Measurements from ENCODE around the gene ZNF235.
"Not testable (repeated sequence)": the region's sequence is repeated elsewhere in the genome, so short reads cannot be mapped to it uniquely, and the experiment has no call there.

ZNF235 gene

DNA sequence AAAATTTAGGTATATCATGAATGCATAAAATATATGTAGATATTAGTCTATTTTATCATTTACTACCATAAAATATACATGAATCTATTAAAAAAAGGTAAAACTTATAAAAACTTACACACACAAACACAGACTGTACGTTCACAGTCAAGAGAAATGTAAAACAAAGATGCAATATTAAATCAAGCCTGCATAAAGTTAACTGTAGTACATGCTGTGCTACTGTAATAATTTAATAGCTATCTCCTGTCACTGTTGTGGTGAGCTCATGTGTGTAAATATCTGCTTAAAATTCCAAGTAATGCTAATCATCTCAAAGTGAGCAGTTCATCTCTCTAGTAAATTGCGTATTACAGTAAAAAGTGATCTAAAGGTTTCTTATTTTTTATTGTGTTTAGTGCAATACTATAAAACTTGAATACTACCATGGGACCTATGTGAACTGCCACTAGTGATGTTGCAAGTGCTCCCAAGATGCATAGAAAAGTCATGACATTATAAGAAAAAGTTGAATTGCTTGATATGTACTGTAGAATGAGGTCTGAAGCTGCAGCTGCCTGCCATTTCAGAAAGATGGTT is 45.9 kb downstream of the ZNF235 start:
- TF ChIP-seq, protein P1, sequence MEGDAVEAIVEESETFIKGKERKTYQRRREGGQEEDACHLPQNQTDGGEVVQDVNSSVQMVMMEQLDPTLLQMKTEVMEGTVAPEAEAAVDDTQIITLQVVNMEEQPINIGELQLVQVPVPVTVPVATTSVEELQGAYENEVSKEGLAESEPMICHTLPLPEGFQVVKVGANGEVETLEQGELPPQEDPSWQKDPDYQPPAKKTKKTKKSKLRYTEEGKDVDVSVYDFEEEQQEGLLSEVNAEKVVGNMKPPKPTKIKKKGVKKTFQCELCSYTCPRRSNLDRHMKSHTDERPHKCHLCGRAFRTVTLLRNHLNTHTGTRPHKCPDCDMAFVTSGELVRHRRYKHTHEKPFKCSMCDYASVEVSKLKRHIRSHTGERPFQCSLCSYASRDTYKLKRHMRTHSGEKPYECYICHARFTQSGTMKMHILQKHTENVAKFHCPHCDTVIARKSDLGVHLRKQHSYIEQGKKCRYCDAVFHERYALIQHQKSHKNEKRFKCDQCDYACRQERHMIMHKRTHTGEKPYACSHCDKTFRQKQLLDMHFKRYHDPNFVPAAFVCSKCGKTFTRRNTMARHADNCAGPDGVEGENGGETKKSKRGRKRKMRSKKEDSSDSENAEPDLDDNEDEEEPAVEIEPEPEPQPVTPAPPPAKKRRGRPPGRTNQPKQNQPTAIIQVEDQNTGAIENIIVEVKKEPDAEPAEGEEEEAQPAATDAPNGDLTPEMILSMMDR (IDR thresholded peaks at IDR 0.05; ENCODE audit: low read depth, low read length, missing control alignments), result no peak
- DNase-seq (ENCODE audit: low read depth), result no peak
- no peak overlapping the region for H3K4me3 ChIP-seq (ENCODE audit: low read depth, low read length)

DNA sequence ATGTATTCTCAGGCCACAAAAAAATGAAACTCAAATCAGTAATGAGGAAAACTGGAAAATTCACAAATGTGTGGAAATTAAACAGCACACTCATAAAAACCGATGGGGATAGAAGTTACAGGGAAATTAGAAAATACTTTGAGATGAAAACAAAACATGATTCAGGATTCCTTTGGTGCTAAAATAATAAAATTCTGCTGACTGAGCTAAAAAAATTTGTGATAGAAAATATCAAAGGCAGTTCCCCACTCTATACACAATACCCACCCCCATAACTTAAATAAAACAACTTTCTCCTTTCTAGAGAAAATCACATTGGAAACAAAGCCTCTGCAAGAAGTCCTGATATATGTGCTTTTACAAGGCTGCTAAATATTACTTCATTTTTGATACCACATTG is 46.7 kb downstream of the ZNF235 start:
- no peak for DNase-seq (ENCODE audit: low read depth)
- TF ChIP-seq, protein P1 (IDR thresholded peaks at IDR 0.05; ENCODE audit: low read depth, low read length, missing control alignments), result no peak
- no peak overlapping the region for H3K4me3 ChIP-seq (ENCODE audit: low read depth, low read length)

DNA sequence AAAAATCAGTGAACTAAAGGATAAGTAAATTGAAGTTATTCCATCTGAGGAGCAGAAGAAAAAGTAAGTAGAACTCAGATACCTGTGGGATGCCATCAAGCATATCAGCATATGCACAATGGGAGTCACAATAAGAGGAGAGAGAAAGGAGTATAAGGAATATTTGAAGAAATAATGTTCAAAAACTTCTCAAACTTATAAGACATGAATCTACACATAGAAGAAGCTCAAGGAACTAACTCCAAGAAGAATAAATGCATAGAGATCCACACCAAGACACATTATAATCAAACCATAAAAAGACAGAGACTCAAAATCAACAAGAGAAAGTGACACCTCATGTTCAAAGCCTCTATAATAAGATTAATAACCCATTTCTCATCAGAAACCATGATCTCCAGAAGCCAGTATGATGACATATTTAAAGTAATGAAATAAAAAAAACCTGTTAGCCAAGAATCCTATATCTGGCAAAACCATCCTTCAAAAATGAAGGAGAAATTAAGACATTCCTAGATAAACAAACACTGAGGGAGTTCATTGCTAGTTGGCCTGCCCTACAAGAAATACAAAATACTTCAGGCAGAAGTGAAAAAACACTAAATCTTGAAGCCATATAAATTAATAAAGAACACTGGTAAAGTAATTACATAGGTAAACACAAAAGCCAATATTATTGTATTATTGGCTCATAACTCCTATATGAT is 49.0 kb downstream of the ZNF235 start:
- no peak overlapping the region for H3K4me3 ChIP-seq (ENCODE audit: low read depth, low read length)
- no peak for DNase-seq (ENCODE audit: low read depth)
- TF ChIP-seq, protein P1 (IDR thresholded peaks at IDR 0.05; ENCODE audit: low read depth, low read length, missing control alignments), result no peak

DNA sequence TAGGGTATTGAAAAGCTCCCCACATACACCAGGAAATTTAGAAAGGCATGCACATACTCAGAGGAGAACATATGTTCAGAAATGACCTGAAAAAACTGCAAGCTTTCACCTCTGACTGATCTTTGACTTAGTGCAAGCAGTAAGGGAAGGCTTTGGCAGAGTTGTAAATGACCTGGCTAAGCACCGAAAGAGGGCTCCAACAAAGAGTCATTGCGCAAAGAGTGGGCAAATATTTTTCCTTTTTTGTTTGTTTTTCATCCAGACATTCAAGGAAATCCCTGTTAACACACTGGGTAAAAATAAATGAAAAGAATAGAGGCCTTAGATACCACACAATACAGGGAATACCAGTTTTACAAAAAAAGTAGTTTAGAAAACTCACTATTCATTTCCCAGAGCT is 50.3 kb downstream of the ZNF235 start:
- DNase-seq (ENCODE audit: low read depth), result no peak
- TF ChIP-seq, protein P1 (IDR thresholded peaks at IDR 0.05; ENCODE audit: low read depth, low read length, missing control alignments), result no peak
- H3K4me3 ChIP-seq (ENCODE audit: low read depth, low read length), result no peak overlapping the region

DNA sequence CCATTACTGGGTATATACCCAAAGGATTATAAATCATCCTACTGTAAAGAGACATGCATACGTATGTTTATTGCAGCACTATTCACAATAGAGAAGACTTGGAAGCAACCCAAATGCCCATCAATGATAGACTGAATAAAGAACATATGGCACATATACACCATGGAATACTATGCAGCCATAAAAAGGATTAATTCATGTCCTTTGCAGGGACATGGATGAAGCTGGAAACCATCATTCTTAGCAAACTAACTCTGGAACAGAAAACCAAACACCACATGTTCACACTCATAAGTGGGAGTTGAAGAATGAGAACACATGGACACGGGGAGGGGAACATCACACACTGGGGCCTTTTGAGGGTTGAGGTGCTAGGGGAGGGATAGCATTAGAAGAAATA is 51.4 kb downstream of the ZNF235 start:
- H3K4me3 ChIP-seq (ENCODE audit: low read depth, low read length); DNase-seq (ENCODE audit: low read depth): not testable (repeated sequence)

DNA sequence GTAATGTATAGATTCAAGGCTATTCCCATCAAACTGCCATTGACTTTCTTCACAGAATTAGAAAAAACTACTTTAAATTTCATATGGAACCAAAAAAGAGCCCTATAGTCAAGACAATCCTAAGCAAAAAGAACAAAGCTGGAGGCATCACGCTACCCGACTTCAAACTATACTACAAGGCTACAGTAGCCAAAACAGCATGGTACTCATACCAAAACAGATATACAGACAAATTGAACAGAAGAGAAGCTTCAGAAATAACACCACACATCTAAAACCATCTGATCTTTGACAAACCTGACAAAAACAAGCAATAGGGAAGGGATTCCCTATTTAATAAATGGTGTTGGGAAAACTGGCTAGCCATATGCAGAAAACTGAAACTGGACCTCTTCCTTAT is 52.5 kb downstream of the ZNF235 start:
- DNase-seq (ENCODE audit: low read depth); H3K4me3 ChIP-seq (ENCODE audit: low read depth, low read length): not testable (repeated sequence)

DNA sequence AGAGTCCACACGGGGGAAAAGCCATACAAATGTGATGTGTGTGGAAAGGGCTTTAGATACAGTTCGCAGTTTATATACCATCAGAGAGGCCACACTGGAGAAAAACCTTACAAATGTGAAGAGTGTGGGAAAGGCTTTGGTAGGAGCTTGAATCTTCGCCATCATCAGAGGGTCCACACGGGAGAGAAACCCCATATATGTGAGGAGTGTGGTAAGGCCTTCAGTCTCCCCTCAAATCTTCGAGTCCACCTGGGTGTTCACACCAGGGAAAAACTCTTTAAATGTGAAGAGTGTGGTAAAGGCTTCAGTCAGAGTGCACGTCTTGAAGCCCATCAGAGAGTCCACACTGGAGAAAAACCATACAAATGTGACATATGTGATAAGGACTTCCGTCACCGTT is 68.4 kb downstream of the ZNF235 start:
- DNase-seq (ENCODE audit: low read depth), result no peak
- TF ChIP-seq, protein P1 (IDR thresholded peaks at IDR 0.05; ENCODE audit: low read depth, low read length, missing control alignments), result no peak
- no peak overlapping the region for H3K4me3 ChIP-seq (ENCODE audit: low read depth, low read length)
